HEK293T (cell line): ENCODE measurements around the gene GPS1.

Source experiments
- CTCF ChIA-PET: fragments of 350-600 bp; formaldehyde crosslinking; extraction: SDS; loops from one replicate; lab custom pipeline; 2021; ENCODE audit warnings: antibody characterized with exemption, inconsistent platforms; lab: Yijun Ruan, JAX
- POLR2A ChIA-PET: fragments of 350-600 bp; formaldehyde crosslinking; extraction: SDS; loops from one replicate; lab custom pipeline; 2020; ENCODE audit warnings: antibody characterized with exemption, inconsistent platforms; lab: Yijun Ruan, JAX
- DNase-seq: peaks from one replicate; pipeline ENCODE4 v3.0.0; 2012; ENCODE audit warnings: mixed read lengths; ENCODE audit errors: extremely low spot score
- ARNT ChIP-seq: fragments of 450-650 bp; IDR thresholded peaks from 2 replicates; pipeline ENCODE4 v1.6.1; 2017; ENCODE audit warnings: mild to moderate bottlenecking
- BHLHE40 ChIP-seq: fragments of 450-650 bp; IDR thresholded peaks from 2 replicates; pipeline ENCODE4 v1.6.1; 2016; ENCODE audit warnings: mild to moderate bottlenecking, moderate library complexity, borderline replicate concordance
- CTBP1 ChIP-seq: fragments of 450-650 bp; IDR thresholded peaks from 2 replicates; pipeline ENCODE4 v1.6.1; 2016; ENCODE audit warnings: borderline replicate concordance
- ELF4 ChIP-seq: fragments of 450-650 bp; IDR thresholded peaks from 2 replicates; pipeline ENCODE4 v1.6.1; 2017; ENCODE audit warnings: antibody characterized with exemption
- FOXA1 ChIP-seq: fragments of 450-650 bp; IDR thresholded peaks from 2 replicates; pipeline ENCODE4 v1.6.1; 2016; ENCODE audit warnings: mild to moderate bottlenecking
- FOXK2 ChIP-seq: fragments of 450-650 bp; IDR thresholded peaks from 2 replicates; pipeline ENCODE4 v1.6.1; 2016; ENCODE audit warnings: mild to moderate bottlenecking
- FOXM1 ChIP-seq: fragments of 450-650 bp; IDR thresholded peaks from 2 replicates; pipeline ENCODE4 v1.6.1; 2017; ENCODE audit warnings: mild to moderate bottlenecking, borderline replicate concordance
- HDGF ChIP-seq: fragments of 450-650 bp; IDR thresholded peaks from 2 replicates; pipeline ENCODE4 v1.6.1; 2017; ENCODE audit warnings: antibody characterized with exemption, borderline replicate concordance
- L3MBTL2 ChIP-seq: fragments of 450-650 bp; conservative IDR thresholded peaks from 2 replicates; pipeline ENCODE4 v1.6.1; 2016; ENCODE audit warnings: mild to moderate bottlenecking
- LEF1 ChIP-seq: fragments of 450-650 bp; IDR thresholded peaks from 2 replicates; pipeline ENCODE4 v1.6.1; 2017; ENCODE audit warnings: mild to moderate bottlenecking, borderline replicate concordance
- NFRKB ChIP-seq: fragments of 450-650 bp; IDR thresholded peaks from 2 replicates; pipeline ENCODE4 v1.6.1; 2016; ENCODE audit warnings: mild to moderate bottlenecking, moderate library complexity
- PKNOX1 ChIP-seq: fragments of 450-650 bp; IDR thresholded peaks from 2 replicates; pipeline ENCODE4 v1.6.1; 2016
- SP1 ChIP-seq: fragments of 450-650 bp; IDR thresholded peaks from 2 replicates; pipeline ENCODE4 v1.6.1; 2017
- SUZ12 ChIP-seq: fragments of 450-650 bp; IDR thresholded peaks from 2 replicates; pipeline ENCODE4 v1.6.1; 2016; ENCODE audit warnings: mild to moderate bottlenecking
- TARDBP ChIP-seq: fragments of 450-650 bp; IDR thresholded peaks from 2 replicates; pipeline ENCODE4 v1.6.1; 2016
- ZNF384 ChIP-seq: fragments of 450-650 bp; IDR thresholded peaks from 2 replicates; pipeline ENCODE4 v1.6.1; 2016

The GPS1 gene

GRCh38 chr17:82089723-82090548, 38.2 kb downstream of the GPS1 start:
- POLR2A ChIA-PET = interaction anchor here (0.7 to 5.2 kb wide), 2 partner anchors 9 to 24 kb away, joined by 3 to 19 read pairs; partner anchors contain the start of genes DUS1L and FASN

GRCh38 chr17:82090549-82091263, 39.0 kb downstream of the GPS1 start:
- TF ChIP-seq FOXA1 (no peak), LEF1 (no peak), BHLHE40 (no peak), HDGF (no peak), SUZ12 (no peak), PKNOX1 (no peak), ARNT (no peak)
- no peak for DNase-seq

More at GRCh38 chr17:82089723-82090548, 38.2 kb downstream of the GPS1 start:
- TF ChIP-seq FOXK2 (no peak), LEF1 (no peak), TARDBP (no peak), HDGF (no peak), BHLHE40 (no peak), CTBP1 (no peak), SUZ12 (no peak), ARNT (no peak), FOXA1 (no peak), PKNOX1 (no peak), NFRKB (no peak), SP1 (no peak), ZNF384 (no peak), FOXM1 (no peak), ELF4 (no peak), L3MBTL2 (no peak)
- CTCF ChIA-PET = no interaction called here
- no peak for DNase-seq

GRCh38 chr17:82091264-82092066, 39.8 kb downstream of the GPS1 start:
- ChIA-PET POLR2A (interaction anchor here (0.7 kb wide), 1 partner anchor 11 kb away, joined by 3 read pairs; no protein-coding TSS in a partner anchor), CTCF (no interaction called here)
- DNase-seq = no peak
- no peak for TF ChIP-seq LEF1
- TF ChIP-seq NFRKB = no peak
- no peak for TF ChIP-seq SUZ12
- TF ChIP-seq FOXK2 = no peak
- no peak for TF ChIP-seq SP1
- no peak for TF ChIP-seq FOXM1
- no peak for TF ChIP-seq PKNOX1
- TF ChIP-seq ELF4 = no peak
- TF ChIP-seq BHLHE40 = no peak
- TF ChIP-seq CTBP1 = no peak
- no peak for TF ChIP-seq ZNF384

More at GRCh38 chr17:82090549-82091263, 39.0 kb downstream of the GPS1 start:
- POLR2A ChIA-PET = interaction anchor here (0.7 kb wide), 2 partner anchors 11 to 25 kb away, joined by 3 read pairs; partner anchors contain the start of gene DUS1L
- CTCF ChIA-PET = no interaction called here

GRCh38 chr17:82092094-82092586, 40.4 kb downstream of the GPS1 start:
- ChIA-PET CTCF (no interaction called here), POLR2A (no interaction called here)
- TF ChIP-seq ZNF384 = no peak
- no peak for TF ChIP-seq PKNOX1
- TF ChIP-seq FOXA1 = no peak
- no peak for TF ChIP-seq TARDBP
- TF ChIP-seq SUZ12 = no peak
- no peak for TF ChIP-seq BHLHE40
- TF ChIP-seq FOXM1 = no peak
- no peak for TF ChIP-seq FOXK2
- no peak for TF ChIP-seq NFRKB
- TF ChIP-seq ELF4 = no peak
- no peak for TF ChIP-seq LEF1
- no peak for TF ChIP-seq L3MBTL2
- no peak for TF ChIP-seq SP1
- no peak for TF ChIP-seq HDGF
- no peak for TF ChIP-seq CTBP1
- TF ChIP-seq ARNT = no peak
- no peak for DNase-seq
